Measurements from ENCODE around the gene GTF2IRD2.
"Not testable (repeated sequence)": the region's sequence is repeated elsewhere in the genome, so short reads cannot be mapped to it uniquely, and the experiment has no call there.

The GTF2IRD2 gene

GRCh38 chr7:74773760-74774750, 77.3 kb downstream of the GTF2IRD2 start, which contains the start of gene NCF1:
Gene NCF1 (plus strand): TSS chr7:74774011. CDS start chr7:74774032, 21 bp downstream.
- H3K4me1 Mint-ChIP-seq; H3K4me3 Mint-ChIP-seq; H3K36me3 Mint-ChIP-seq (ENCODE audit: insufficient read depth); H3K27ac Mint-ChIP-seq (ENCODE audit: low read depth); H3K9me3 Mint-ChIP-seq; H3K27me3 Mint-ChIP-seq; DNase-seq (ENCODE audit: low spot score in 2 of 2): not testable (repeated sequence)
- ATAC-seq (replicated peaks; ENCODE audit: extremely low read depth, poor library complexity, severe bottlenecking): peak; percentile 78

GRCh38 chr7:74772093-74772492, 79.3 kb downstream of the GTF2IRD2 start:
- not testable (repeated sequence) for H3K27me3 Mint-ChIP-seq; DNase-seq (ENCODE audit: low spot score in 2 of 2); H3K27ac Mint-ChIP-seq (ENCODE audit: low read depth); H3K9me3 Mint-ChIP-seq; ATAC-seq (replicated peaks; ENCODE audit: extremely low read depth, poor library complexity, severe bottlenecking); H3K4me1 Mint-ChIP-seq; H3K36me3 Mint-ChIP-seq (ENCODE audit: insufficient read depth); H3K4me3 Mint-ChIP-seq

DNA sequence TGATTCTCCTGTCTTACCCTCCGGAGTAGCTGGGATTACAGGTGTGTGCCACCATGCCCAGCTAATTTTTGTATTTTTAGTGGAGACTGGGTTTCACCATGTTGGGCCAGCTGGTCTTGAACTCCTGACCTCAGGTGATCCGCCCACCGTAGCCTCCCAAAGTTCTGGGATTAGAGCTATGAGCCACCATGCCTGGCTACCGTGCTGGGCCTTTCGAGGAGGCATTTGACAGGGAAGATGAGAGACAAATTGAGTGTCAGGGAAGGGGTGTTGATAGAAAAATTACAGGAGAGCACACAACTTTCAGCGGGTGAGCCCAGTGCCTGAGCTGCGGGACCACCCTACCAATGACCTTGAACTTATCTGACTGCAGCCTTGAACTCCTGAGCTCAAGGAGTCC, 81.3 kb downstream of the GTF2IRD2 start:
- H3K27ac Mint-ChIP-seq (ENCODE audit: low read depth); ATAC-seq (replicated peaks; ENCODE audit: extremely low read depth, poor library complexity, severe bottlenecking); H3K4me1 Mint-ChIP-seq; DNase-seq (ENCODE audit: low spot score in 2 of 2); H3K4me3 Mint-ChIP-seq; H3K27me3 Mint-ChIP-seq; H3K9me3 Mint-ChIP-seq; H3K36me3 Mint-ChIP-seq (ENCODE audit: insufficient read depth): not testable (repeated sequence)

DNA sequence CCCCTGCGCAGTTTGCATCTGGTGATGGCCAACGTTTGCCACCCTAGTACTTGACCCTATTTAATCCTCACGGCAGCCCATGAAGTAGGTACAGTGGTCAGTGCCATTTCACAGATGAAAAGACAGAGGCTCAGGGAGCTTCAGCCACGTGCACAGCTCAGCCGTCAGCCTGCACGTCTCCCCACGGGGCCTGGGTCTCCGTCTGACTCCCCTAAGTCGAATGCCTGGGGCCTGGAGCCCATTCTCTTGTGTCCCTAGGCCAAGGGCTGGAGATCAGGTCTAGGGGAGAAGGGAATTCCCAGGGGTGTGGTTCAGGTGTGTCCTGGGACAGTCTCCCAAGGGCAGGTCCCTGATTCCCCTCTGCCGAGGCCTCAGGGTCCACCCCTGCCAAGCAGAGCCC, 84.4 kb downstream of the GTF2IRD2 start:
- H3K27ac Mint-ChIP-seq (ENCODE audit: low read depth); H3K9me3 Mint-ChIP-seq; ATAC-seq (replicated peaks; ENCODE audit: extremely low read depth, poor library complexity, severe bottlenecking); DNase-seq (ENCODE audit: low spot score in 2 of 2); H3K4me3 Mint-ChIP-seq; H3K36me3 Mint-ChIP-seq (ENCODE audit: insufficient read depth); H3K4me1 Mint-ChIP-seq; H3K27me3 Mint-ChIP-seq: not testable (repeated sequence)

GRCh38 chr7:74766509-74766908, 84.9 kb downstream of the GTF2IRD2 start:
- H3K4me1 Mint-ChIP-seq; H3K27me3 Mint-ChIP-seq; H3K27ac Mint-ChIP-seq (ENCODE audit: low read depth); H3K9me3 Mint-ChIP-seq; ATAC-seq (replicated peaks; ENCODE audit: extremely low read depth, poor library complexity, severe bottlenecking); H3K4me3 Mint-ChIP-seq; H3K36me3 Mint-ChIP-seq (ENCODE audit: insufficient read depth); DNase-seq (ENCODE audit: low spot score in 2 of 2): not testable (repeated sequence)

- not testable (repeated sequence) for H3K36me3 Mint-ChIP-seq (ENCODE audit: insufficient read depth); H3K4me1 Mint-ChIP-seq; DNase-seq (ENCODE audit: low spot score in 2 of 2); H3K27me3 Mint-ChIP-seq; H3K27ac Mint-ChIP-seq (ENCODE audit: low read depth); H3K9me3 Mint-ChIP-seq; H3K4me3 Mint-ChIP-seq
- peak; percentile 81 for ATAC-seq (replicated peaks; ENCODE audit: extremely low read depth, poor library complexity, severe bottlenecking)
Measured at GRCh38 chr7:74765205-74765918, 86.0 kb downstream of the GTF2IRD2 start.

- not testable (repeated sequence) for H3K4me1 Mint-ChIP-seq; H3K36me3 Mint-ChIP-seq (ENCODE audit: insufficient read depth); DNase-seq (ENCODE audit: low spot score in 2 of 2); ATAC-seq (replicated peaks; ENCODE audit: extremely low read depth, poor library complexity, severe bottlenecking); H3K9me3 Mint-ChIP-seq; H3K4me3 Mint-ChIP-seq; H3K27ac Mint-ChIP-seq (ENCODE audit: low read depth); H3K27me3 Mint-ChIP-seq
Measured at GRCh38 chr7:74758982-74759381, 92.4 kb downstream of the GTF2IRD2 start.

DNA sequence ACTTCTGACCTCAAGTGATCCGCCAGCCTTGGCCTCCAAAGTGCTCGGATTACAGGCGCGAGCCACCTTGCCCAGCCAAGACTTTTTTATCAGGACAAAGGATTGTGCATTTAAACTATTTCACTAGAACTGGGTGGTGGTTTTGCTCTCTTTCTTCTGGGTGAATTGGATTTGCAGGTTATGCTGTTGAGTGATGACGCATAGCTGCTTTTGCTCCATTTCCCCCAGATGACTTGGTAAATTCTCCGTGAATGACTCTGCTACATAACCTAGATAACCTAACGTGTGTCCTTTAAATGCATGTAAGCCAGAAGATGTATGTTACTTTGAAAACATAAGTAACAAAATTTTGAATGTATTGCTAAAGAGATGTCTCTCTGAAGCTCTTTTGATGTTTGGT, 93.1 kb downstream of the GTF2IRD2 start:
- H3K27me3 Mint-ChIP-seq; H3K4me3 Mint-ChIP-seq; ATAC-seq (replicated peaks; ENCODE audit: extremely low read depth, poor library complexity, severe bottlenecking); H3K9me3 Mint-ChIP-seq; H3K36me3 Mint-ChIP-seq (ENCODE audit: insufficient read depth); H3K4me1 Mint-ChIP-seq; DNase-seq (ENCODE audit: low spot score in 2 of 2); H3K27ac Mint-ChIP-seq (ENCODE audit: low read depth): not testable (repeated sequence)

GRCh38 chr7:74756673-74757072, 94.7 kb downstream of the GTF2IRD2 start:
- H3K36me3 Mint-ChIP-seq (ENCODE audit: insufficient read depth); H3K9me3 Mint-ChIP-seq; H3K4me3 Mint-ChIP-seq; ATAC-seq (replicated peaks; ENCODE audit: extremely low read depth, poor library complexity, severe bottlenecking); H3K27me3 Mint-ChIP-seq; H3K27ac Mint-ChIP-seq (ENCODE audit: low read depth); H3K4me1 Mint-ChIP-seq; DNase-seq (ENCODE audit: low spot score in 2 of 2): not testable (repeated sequence)

GRCh38 chr7:74753921-74754482, 97.4 kb downstream of the GTF2IRD2 start:
- not testable (repeated sequence) for H3K36me3 Mint-ChIP-seq (ENCODE audit: insufficient read depth); H3K4me3 Mint-ChIP-seq; H3K9me3 Mint-ChIP-seq; DNase-seq (ENCODE audit: low spot score in 2 of 2); H3K27ac Mint-ChIP-seq (ENCODE audit: low read depth); H3K27me3 Mint-ChIP-seq; H3K4me1 Mint-ChIP-seq; ATAC-seq (replicated peaks; ENCODE audit: extremely low read depth, poor library complexity, severe bottlenecking)
